ENCODE results near the gene CDK6.

The CDK6 gene

DNA sequence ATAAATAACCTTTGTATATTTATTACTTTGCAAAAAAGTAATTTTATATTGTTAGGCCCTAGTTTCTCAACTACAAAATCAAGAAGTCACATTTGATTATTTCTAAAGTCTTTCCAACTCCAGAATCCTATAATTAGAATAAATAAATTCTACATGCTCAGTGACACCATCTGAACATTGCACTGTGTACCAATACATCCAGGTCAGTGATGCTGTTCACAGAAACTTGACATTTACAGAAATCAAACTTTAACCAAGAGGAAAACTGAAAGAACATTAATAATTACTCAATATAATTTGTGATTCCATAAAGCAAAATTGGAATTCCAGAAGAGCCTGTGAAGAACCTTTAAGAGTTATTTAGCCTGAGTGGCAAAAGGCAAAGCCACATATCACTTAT lies 142.2 kb downstream of the CDK6 start:
- in situ Hi-C loops (cut with HindIII; ENCODE audit: low sequenced_read_pairs), result no loop called here

DNA sequence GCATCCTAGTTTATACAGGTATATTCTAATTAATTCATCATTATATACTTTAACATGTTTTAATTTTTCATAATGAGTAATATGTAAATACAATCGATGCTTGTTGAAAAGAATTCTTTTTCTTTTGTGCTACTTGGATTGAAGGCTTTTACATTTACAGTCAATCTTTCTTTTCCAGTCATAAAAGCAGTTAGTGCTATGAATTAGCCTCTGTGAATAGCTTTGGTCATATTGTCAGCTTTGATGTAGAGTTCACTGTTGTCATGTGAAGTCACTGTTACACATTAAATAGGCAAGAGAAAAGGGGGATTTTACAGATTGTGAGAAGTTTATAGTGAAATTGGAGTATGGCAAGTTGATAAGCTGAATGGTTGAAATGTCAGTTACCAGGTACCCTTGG lies 142.9 kb downstream of the CDK6 start:
- in situ Hi-C loops (cut with HindIII; ENCODE audit: low sequenced_read_pairs), result no loop called here

DNA sequence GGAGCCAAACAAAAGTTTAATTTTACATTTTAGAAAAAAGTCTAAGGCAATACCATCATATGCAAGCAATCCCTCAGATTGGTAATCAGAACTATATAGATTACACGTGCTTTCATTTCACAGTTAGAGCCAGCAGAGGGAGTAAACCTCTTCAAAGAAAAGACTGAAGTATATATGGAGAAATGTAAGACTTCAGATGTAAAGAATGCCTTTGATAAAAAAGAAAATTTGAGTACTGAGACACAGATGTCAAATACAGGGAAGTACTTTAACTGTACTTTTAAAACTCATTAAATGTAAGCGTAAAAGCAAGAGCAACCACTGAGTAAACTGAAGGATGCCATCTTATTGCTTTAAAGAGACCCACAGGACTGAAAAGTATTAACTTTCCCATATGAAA lies 144.8 kb downstream of the CDK6 start:
- in situ Hi-C loops (cut with HindIII; ENCODE audit: low sequenced_read_pairs), result no loop called here

DNA sequence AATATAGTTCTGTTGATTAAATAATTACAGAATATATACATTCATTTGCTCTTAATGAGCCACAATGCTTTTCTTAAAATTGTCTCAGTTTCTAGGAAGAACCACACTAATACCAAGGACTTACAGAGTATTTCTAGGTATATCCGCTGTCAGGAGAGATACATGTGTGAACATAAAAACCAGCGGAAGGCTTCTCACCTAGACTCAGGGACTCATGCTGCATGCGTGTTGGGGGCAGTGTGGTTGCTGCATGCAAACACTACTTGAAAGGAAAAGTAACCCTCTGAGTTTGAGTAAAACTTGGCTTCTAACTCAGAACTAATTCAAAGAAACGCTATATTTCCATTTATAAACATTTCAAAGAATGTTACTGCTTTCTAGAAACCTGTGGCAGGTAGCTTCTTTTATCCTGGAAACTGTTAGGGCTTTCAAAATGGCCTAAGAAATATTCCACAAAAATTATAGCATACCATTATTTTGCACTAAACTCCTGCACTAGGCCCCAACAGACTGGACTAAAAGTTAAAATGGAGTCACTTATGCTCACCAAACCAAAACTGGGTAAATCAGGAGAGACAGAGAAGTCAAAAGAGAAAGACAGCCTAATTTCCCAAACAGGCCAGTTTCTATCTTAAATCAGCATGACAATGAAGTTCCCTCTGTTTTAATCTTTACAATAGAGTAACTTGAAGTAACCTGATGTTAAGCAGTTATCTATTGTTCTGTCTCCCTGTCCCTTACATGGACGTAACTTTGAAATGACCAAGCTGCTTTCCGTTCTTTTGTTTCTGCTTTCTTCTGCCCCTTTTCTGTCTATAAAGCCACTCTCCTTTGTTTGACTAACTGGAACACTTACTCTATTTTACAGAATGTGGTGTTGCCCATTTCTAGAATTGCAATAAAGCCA lies 151.0 kb downstream of the CDK6 start:
- in situ Hi-C loops (cut with HindIII; ENCODE audit: low sequenced_read_pairs), result no loop called here

DNA sequence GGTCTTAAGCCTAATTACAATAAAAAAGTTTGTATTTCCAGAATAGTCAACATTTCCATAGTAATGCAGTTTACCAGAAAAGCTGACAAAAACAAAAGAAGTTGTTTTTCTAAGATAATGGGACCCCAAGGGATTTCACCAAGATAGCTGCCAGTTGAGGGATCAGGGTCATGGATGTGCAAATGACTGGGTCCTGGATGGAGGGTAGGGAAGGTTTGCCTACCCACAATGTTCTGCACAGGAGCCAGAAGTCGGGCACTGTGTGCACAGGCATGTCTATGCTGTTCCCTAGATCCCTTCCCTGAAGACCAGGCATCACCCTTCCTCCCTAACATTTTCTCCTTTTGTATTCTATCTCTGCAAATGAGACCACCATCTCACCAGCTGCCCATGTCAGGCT lies 152.1 kb downstream of the CDK6 start:
- in situ Hi-C loops (cut with HindIII; ENCODE audit: low sequenced_read_pairs), result no loop called here

DNA sequence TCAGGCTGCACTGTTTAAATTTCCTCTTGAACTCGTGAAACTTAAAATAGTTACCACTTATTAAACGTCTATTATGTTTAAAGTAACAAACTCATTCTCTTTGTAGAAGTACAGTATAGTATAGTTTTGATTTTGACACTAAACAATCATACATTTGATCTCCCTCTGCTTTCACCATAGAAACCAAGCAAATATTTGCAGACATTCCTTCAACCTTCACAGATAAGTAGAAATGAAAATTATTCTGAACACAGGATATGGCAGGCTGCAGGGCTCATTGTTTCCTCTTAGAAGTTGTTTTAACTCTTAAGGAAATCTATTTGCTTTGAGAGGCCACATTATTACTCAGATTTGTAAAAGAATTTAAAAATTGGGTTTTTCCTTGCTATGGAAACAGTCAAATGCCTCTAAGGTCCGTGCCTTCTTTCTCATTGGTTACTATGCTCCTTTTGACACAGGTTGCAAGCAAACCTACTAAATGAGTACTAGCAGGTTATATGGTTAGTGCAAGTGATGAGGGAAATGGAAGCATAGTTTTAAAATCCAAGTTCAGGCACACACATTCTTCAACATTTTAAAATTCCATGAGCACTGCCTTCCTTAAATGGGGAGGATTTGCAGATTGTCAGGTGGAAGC lies 153.4 kb downstream of the CDK6 start:
- in situ Hi-C loops (cut with HindIII; ENCODE audit: low sequenced_read_pairs), result no loop called here

DNA sequence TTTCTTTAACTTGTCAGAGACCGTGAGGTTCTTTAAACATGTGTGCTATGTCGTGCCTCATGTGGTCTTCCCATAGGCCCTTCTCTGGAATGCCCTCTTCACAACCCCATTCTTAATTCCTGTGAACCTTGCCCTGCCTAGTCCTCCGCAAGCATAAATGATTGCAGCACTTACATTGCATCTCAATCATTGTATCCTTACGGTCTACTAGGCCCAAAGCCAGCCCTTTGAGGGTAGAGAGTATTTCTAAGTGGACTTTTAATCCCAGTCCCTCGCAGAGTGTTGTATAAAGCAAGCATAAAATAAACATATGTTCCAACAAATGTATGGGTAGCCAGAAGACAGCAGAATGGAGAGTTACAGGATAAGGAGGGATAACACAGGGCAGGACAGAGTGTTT lies 154.0 kb downstream of the CDK6 start:
- in situ Hi-C loops (cut with HindIII; ENCODE audit: low sequenced_read_pairs), result no loop called here

DNA sequence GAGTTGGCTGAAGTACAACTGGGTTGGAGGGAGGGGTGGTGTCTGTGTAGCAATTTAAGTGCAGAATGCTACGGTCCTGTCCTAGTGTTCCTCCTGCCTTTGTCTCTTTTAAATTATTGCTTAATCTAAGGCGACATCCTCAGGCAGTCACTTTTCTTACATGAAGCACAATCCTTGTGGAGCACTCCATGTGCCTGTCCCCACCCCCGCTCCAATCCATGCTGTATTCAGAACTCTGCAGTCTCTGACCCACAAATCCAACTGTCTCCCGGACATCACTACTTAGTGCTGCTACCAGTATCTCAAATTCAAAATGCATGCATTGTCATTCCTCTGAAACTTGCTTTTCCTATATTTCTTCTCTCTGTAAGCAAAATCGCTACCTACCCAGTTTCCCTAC lies 154.7 kb downstream of the CDK6 start:
- in situ Hi-C loops (cut with HindIII; ENCODE audit: low sequenced_read_pairs), result no loop called here

DNA sequence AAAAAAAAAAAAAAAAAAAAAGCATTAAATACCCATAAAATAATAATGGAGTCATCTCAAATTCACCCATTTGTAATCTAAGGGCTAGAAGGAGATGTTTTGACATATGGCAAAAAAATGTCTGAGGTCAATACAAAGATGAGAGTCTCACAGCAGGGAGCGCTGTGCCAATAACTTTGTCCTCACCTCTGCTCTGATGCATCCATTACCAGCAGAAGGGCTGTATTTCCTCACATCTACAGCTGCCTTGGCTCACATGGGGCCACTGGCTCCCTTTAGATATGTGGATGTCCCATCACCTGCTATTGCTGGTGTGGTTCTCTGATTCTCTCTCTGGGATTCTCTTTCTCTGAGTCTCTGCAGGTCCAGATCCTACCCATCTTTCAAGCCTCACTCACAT lies 155.9 kb downstream of the CDK6 start:
- in situ Hi-C loops (cut with HindIII; ENCODE audit: low sequenced_read_pairs), result no loop called here

DNA sequence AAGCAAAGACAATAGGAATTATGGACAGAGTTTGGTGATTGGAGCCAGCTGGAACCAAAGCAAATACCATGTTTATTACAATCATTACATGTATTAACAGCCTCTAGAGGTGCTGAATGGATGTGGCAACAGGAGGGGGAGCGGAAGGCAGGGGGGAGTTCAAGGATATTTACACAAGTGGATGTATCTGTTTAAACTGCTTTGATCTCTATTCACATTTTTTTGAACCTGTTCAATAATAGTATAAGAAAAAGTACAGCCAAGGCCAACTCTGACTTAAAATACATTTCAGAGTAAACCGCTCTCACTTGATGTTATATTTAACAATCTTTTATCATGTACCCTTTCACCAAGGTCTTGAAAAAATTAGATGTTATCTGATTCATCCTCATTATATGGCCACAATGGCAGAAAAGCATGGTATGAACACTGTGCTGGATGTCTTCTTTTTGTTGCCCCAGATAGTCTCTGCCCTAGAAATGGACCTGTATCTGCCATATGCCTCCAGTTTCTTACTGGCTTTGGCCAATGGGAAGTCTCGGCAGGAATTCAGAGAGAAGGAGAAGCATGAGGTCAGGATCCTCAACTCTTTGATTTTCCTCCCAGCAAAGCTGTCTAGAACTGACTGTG lies 158.0 kb downstream of the CDK6 start:
- in situ Hi-C loops (cut with HindIII; ENCODE audit: low sequenced_read_pairs), result no loop called here

DNA sequence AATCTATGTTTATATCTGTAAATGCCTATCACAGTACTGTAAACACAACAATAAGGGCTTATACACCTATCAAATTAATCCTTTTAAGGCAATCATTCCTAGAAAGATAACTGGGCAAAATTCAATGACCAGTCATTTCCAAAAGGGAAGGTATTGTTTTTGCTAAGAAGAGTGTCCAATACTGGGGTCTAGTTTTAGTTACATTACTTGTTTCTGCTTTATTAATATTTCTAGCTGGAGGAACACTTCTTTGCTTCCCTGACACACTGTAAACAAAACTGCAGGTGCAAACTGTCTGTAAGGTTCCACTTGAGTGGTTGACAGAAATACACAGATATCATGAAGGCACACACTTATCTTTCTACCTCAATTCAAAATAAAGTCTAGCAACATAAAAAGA lies 162.0 kb downstream of the CDK6 start:
- in situ Hi-C loops (cut with HindIII; ENCODE audit: low sequenced_read_pairs), result no loop called here

DNA sequence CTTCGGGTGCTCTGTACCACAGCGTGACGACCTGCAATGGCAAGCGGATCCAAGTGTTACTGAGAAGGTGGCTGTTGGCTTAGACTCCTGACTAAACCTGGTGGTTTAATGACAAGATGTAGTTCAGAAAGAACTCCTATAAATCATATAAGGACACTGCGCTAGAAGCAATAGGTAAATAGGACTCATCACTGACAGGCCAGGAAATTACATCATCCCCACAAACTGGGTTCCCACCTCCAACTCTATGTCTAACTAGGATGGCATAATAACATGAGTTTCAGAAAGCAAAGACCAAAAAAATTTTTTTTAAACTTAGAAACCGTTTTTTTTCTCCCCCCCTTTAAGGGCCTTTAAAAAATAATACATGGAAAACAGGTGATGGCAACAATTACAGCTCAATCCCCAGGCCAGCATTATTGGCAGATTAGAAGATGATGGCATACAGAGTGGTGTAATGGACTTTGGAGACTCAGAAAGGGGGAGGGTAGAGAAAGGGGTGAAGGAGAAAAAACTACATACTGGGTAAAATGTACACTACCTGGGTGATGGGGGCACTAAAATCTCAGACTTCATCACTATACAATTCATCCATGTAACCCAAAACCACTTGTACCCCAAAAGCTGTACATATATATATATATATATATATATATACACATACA lies 164.7 kb downstream of the CDK6 start:
- in situ Hi-C loops (cut with HindIII; ENCODE audit: low sequenced_read_pairs), result no loop called here

DNA sequence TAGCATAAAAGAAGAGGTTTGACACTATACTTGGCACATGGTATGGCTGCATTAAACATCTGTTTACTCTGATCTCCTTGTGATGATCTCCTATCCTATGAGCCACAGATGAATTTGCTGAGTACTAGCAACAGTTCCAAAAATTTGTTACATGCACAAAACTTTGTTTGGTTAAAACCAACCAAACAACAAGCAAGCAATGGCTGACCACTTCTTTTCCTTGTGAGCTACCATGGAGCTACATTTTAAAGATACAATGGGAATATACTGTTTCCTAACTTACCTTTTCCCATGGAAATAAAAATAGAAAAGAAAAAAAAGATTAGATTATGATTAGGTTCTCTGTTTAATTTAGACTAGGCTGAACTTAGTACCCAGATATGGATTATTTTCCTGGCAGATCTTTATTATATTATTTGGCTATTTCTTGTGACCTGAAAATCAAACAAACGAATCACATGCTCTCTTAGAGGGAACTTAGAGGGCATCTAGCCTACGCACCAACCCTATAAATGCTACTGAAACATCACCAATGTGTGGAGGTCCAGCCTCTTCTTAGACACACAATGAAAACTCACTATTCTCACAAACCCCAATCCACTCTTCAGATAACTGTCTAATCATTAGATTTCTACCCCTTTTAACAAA lies 166.0 kb downstream of the CDK6 start:
- in situ Hi-C loops (cut with HindIII; ENCODE audit: low sequenced_read_pairs), result no loop called here

DNA sequence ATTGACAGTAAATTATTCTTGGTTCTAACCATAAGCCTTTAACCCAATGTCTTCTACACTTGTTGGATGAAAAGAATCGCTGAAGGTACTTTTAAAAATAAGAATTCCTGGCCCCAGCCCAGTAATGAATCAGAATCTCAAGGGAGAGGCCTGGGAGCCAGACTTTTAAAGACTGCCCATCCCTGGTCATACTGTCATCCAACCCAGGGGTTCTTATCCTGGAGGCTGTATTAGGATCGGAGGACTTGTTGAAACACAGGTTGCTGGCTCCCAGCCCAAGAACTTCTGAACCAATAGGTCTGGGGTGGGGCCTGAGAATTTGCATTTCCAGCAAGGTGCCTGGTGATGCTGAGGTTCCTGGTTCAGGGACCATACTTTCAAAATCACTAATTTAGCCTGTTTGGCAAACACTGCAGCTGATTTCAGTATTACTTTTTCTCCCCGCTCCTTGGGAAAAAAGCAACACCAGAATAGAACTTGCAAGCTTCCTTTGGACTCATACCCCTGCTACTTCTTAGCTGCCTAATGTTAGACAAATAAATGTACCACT lies 166.7 kb downstream of the CDK6 start:
- in situ Hi-C loops (cut with HindIII; ENCODE audit: low sequenced_read_pairs), result no loop called here

DNA sequence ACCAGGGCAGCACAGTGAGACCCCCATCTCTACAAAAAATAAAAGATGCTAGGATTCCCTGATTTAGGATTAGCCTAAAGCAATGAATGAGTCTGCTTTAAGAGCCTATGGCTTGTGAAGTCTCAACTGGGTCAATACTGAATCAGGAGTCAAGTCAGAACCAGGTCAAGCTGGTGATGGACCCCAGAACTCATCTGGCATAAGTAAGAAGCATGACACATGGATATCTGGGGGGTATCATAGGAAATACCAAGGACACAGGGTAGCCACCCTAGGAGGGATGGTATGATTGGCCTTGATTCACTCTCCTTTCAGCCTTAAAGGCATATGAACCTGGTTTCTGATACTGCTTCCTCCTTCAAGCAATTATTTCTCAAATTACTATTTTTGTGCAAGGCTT lies 167.8 kb downstream of the CDK6 start:
- in situ Hi-C loops (cut with HindIII; ENCODE audit: low sequenced_read_pairs), result no loop called here

DNA sequence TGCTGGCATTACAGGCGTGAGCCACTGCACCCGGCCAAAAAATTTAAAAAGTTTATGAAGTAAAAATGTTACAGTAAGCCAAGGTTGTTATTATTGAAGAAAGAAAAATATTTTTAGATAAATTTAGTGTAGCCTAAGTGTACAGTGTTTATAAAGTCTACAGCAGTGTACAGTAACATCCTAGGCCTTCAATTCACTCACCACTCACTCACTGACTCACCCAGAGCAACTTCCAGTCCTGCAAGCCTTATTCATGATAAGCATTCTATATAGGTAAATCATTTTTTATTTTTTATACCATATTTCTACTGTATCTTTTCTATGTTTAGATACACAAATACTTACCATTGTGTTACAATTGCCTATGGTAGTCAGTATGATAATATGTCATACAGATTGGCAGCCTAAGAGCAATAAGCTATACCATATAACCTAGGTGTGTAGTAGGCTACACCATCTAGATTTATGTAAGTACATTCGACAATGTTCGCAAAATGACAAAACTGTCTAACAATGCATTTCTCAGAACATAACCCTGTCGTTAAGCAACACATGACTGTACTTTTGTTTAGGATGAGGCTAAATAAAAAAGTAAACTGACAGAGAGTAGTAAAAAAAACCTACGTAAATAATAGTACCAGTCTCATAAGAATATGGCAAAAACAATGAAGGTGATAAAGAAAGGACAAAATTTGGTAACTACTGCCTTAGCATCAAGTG lies 168.4 kb downstream of the CDK6 start:
- in situ Hi-C loops (cut with HindIII; ENCODE audit: low sequenced_read_pairs), result no loop called here

DNA sequence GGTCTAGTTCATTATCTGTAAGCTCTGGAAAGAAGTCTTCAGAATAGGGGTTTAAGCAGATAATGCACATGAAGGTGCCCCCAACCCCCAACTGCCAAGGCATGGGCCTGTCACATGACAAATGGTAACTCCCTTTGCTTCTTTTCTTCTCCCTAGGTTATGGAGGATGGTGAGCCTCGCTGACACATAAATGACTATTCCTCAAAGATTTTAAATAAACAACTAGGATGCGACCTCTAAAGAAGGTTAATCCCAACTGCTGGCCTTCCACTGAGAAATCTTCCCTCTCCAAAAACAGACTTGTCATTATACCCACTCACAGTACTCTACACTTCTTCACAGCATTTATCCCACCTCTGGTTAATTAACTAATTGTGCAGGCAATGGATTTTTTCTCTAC lies 170.4 kb downstream of the CDK6 start:
- in situ Hi-C loops (cut with HindIII; ENCODE audit: low sequenced_read_pairs), result no loop called here

DNA sequence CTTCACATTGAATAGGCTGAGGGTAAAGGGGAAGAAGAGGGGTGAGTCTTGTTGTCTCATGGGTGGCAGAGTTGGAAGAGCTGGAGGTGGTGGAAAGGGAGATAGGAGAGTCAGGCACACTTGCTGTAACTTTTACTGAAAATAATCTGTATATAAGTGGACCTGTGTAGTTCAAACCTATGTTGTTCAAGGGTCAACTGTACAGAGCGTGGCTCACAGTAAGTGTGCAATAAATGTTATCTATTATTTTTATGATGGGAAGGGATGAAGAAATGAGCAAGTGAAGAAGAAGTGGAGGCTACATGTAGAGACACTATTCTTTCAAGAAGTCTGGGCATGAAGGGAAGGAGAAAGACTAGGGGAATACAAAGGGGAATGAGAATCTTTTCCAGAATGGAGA lies 174.7 kb downstream of the CDK6 start:
- in situ Hi-C loops (cut with HindIII; ENCODE audit: low sequenced_read_pairs), result no loop called here

DNA sequence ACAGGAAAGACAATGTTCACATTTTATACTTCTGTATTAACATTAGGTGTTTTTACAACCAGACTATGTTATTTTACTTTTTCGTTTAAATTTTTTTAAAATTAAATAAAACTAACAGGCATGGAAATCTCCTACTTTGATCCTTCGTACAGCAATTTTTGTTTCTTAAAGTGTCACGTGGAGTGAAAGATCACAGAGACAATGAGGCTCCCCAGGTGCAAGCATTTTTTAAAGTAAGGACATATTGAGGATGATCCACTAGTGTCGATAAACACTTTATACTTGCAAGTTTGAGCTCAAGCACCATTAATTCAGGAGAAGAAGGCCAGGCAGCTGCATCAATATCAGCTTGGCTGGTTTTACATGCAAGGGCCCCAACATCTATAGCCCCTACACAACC lies 177.7 kb downstream of the CDK6 start:
- in situ Hi-C loops (cut with HindIII; ENCODE audit: low sequenced_read_pairs), result no loop called here

DNA sequence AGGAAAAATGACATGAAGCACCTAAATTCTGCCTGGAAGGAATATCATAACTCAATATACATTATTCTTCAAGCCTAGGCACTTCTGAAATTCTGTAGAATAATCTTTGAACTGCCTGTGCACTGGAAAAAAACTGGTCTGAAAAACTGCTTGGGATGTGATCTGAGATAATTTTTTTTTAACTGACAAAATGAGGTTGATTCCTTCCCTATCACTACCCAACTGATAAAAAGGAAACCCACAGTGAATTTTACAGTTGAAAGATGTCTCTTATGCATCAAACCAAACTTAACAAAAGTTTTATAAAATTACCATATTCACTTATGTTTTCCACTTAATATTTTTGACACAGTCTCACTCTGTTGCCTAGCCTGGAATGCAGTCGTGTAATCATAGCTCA lies 179.0 kb downstream of the CDK6 start:
- in situ Hi-C loops (cut with HindIII; ENCODE audit: low sequenced_read_pairs), result no loop called here
